ENCODE data around the gene ZBED1.

Gene ZBED1

GRCh38 chrX:2450681-2451080 is 50.1 kb downstream of the ZBED1 start:
- DNase-seq = no peak

- no peak for DNase-seq
These were observed 51.5 kb downstream of the ZBED1 start for GRCh38 chrX:2449135-2449886.

GRCh38 chrX:2447484-2447883 is 53.3 kb downstream of the ZBED1 start:
- DNase-seq = no peak

- DNase-seq = no peak
These were observed 54.0 kb downstream of the ZBED1 start for GRCh38 chrX:2446815-2447214.

GRCh38 chrX:2445662-2446623 is 54.8 kb downstream of the ZBED1 start:
- DNase-seq = no peak

GRCh38 chrX:2442694-2443093 is 58.1 kb downstream of the ZBED1 start:
- DNase-seq = no peak

- no peak for DNase-seq
These were observed 59.3 kb downstream of the ZBED1 start for GRCh38 chrX:2441466-2441865.

- no peak for DNase-seq
These were observed 61.2 kb downstream of the ZBED1 start for GRCh38 chrX:2439613-2440012.

All from stimulated activated CD8-positive, alpha-beta memory T cell treated with anti-CD3 and anti-CD28 coated beads, Interleukin-4, amount 100 ng/mL, for 48 hours (primary cell).